UCSD-AML1 (cell line): ENCODE measurements around the gene CLIC4.
"Not testable (repeated sequence)": the region's sequence is repeated elsewhere in the genome, so short reads cannot be mapped to it uniquely, and the experiment has no call there.

Experiments used
- DNase-seq: peaks from one replicate; lab custom pipeline; 2025; ENCODE audit not compliant: unreplicated experiment; lab: John Stamatoyannopoulos, UW

Gene CLIC4

GRCh38 chr1:24743404-24744211 is 1.6 kb upstream of the CLIC4 start:
- no peak for DNase-seq

GRCh38 chr1:24745711-24746413 is 615 bp downstream of the CLIC4 start:
- no peak for DNase-seq

GRCh38 chr1:24748191-24749121 is 3.2 kb downstream of the CLIC4 start:
- DNase-seq: no peak

GRCh38 chr1:24749252-24749651 is 4.0 kb downstream of the CLIC4 start:
- no peak for DNase-seq

GRCh38 chr1:24749886-24750285 is 4.6 kb downstream of the CLIC4 start:
- no peak for DNase-seq

- DNase-seq: no peak
These were observed 6.6 kb downstream of the CLIC4 start for GRCh38 chr1:24751833-24752232.

GRCh38 chr1:24752305-24752704 is 7.1 kb downstream of the CLIC4 start:
- DNase-seq: no peak

- DNase-seq: no peak
These were observed 9.0 kb downstream of the CLIC4 start for GRCh38 chr1:24754229-24754628.

GRCh38 chr1:24755323-24755722 is 10.1 kb downstream of the CLIC4 start:
- not testable (repeated sequence) for DNase-seq

GRCh38 chr1:24756395-24756794 is 11.1 kb downstream of the CLIC4 start:
- no peak for DNase-seq

GRCh38 chr1:24759492-24759891 is 14.2 kb downstream of the CLIC4 start:
- no peak for DNase-seq

- no peak for DNase-seq
These were observed 16.3 kb downstream of the CLIC4 start for GRCh38 chr1:24761582-24761981.

- no peak for DNase-seq
These were observed 17.0 kb downstream of the CLIC4 start for GRCh38 chr1:24762133-24762676.

- no peak for DNase-seq
These were observed 18.4 kb downstream of the CLIC4 start for GRCh38 chr1:24763671-24764070.

- no peak for DNase-seq
These were observed 19.2 kb downstream of the CLIC4 start for GRCh38 chr1:24764439-24764838.

- no peak for DNase-seq
These were observed 19.6 kb downstream of the CLIC4 start for GRCh38 chr1:24764848-24765247.

GRCh38 chr1:24765308-24765988 is 20.2 kb downstream of the CLIC4 start:
- DNase-seq: no peak

- no peak for DNase-seq
These were observed 22.1 kb downstream of the CLIC4 start for GRCh38 chr1:24767351-24767750.

GRCh38 chr1:24768873-24769605 is 23.8 kb downstream of the CLIC4 start:
- DNase-seq: no peak
